Fibroblast of the aortic adventitia (primary cell): Measurements from ENCODE around the gene TNS3. TPM values are rescaled to one million over a fixed set of nuclear protein-coding genes. Genes with fewer than 3 reads are reported as not detected.

Experiments
- DNase-seq: peaks from one replicate; pipeline ENCODE4 v3.0.0-alpha.2; 2010; ENCODE audit warnings: low read depth
- H3K4me3 ChIP-seq: 2 replicates; pipeline ENCODE4 v1.5.1; 2011; ENCODE audit warnings: low read depth, mild to moderate bottlenecking, control low read depth, low read length, moderate library complexity
- total RNA-seq: library from RNA; depleted of rRNA; stranded (reverse); fragments of >200 nt; gene quantifications from 2 replicates; pipeline ENCODE4 v1.2.3, GENCODE V29; 2012; ENCODE audit warnings: low replicate concordance
- TF ChIP-seq, protein P1 (sequence below): IDR thresholded peaks from 2 replicates; pipeline ENCODE4 v1.5.1; 2011; ENCODE audit warnings: mild to moderate bottlenecking, low read length, control low read depth, inconsistent platforms; ENCODE audit not compliant: insufficient read depth

TNS3 gene
- total RNA-seq, 1 donor = 28.3 TPM

DNA sequence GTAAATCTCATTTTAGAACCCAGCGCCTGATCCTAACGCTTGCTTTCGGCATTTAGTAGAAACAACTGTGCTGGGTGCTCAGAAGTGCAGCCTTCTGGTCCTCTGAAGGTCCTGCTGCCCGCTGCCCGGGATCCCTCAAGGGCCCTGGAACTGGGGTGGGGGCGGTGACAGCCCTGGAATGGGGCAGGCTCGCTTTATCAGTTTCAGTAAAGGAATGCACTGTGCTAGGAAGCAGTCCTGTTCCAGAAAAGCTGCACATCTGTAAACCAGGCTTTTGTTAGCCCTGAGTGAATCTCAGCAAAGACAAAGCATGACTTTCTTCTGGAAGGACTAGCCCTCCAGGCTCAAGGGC lies 254.6 kb downstream of the TNS3 start:
- TF ChIP-seq, protein P1, sequence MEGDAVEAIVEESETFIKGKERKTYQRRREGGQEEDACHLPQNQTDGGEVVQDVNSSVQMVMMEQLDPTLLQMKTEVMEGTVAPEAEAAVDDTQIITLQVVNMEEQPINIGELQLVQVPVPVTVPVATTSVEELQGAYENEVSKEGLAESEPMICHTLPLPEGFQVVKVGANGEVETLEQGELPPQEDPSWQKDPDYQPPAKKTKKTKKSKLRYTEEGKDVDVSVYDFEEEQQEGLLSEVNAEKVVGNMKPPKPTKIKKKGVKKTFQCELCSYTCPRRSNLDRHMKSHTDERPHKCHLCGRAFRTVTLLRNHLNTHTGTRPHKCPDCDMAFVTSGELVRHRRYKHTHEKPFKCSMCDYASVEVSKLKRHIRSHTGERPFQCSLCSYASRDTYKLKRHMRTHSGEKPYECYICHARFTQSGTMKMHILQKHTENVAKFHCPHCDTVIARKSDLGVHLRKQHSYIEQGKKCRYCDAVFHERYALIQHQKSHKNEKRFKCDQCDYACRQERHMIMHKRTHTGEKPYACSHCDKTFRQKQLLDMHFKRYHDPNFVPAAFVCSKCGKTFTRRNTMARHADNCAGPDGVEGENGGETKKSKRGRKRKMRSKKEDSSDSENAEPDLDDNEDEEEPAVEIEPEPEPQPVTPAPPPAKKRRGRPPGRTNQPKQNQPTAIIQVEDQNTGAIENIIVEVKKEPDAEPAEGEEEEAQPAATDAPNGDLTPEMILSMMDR = no peak
- DNase-seq = peak; percentile 49
- H3K4me3 ChIP-seq = no peak overlapping the region

DNA sequence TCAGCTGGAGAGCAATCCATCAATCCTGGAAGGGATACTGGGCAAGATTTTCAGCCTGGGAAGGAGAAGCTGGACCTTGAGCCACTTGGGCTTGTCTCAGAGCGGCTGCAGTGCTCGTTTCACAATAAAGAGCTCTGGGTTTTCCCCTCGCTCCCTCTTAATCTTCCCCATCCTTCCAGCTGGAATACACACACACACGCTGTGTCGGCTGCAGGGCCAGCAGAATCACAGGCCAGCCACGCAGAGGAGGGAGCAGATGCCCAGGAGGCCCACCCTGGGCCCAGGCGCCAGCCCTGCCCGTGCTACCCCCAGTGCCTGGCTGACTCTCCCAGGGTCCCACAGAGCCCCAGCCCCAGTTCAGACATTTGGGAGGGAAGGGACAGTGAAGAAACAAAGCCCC lies 255.1 kb downstream of the TNS3 start:
- TF ChIP-seq, protein P1 = no peak
- H3K4me3 ChIP-seq = no peak overlapping the region
- DNase-seq = peak; percentile 87

DNA sequence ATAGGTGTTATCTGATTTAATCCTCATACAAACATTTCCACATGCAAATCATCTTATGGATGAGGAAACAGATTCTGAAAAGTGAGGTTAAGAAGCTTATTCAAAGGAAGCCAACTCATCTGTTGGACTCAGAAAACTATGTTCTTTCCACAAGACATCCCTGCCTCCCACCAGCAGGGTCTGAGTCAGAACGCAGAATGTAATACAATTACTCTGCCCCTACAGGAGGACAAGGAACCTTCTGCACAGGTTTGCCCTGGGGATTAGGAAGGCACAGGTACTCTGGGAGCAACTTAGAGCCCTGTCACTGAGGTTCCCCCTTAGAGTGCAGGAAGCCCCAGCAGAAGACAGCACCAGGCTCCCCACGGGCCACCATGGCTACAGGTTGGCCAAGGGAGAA lies 255.7 kb downstream of the TNS3 start:
- DNase-seq = peak; percentile 73
- TF ChIP-seq, protein P1 = peak; percentile 61
- H3K4me3 ChIP-seq = no peak overlapping the region

DNA sequence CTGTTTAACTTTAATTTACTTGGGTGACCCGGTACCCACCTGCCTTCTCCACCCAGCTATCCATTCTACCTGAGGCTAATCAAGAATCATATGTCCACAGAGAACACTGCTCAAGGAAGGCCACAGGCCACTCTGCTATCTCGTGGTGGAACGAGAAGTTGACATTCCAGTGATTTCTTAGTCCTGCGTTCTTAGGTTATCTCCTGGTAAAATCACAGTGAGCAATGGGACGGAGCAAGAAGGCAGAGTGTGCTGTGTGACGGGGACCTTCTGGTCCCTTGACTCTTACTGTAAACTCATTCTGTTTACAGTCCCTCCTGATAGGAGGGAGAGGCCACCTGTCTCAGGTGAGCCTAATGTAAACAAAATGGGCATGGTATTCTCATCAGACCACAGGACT lies 256.6 kb downstream of the TNS3 start:
- H3K4me3 ChIP-seq = no peak overlapping the region
- DNase-seq = no peak
- TF ChIP-seq, protein P1 = no peak

DNA sequence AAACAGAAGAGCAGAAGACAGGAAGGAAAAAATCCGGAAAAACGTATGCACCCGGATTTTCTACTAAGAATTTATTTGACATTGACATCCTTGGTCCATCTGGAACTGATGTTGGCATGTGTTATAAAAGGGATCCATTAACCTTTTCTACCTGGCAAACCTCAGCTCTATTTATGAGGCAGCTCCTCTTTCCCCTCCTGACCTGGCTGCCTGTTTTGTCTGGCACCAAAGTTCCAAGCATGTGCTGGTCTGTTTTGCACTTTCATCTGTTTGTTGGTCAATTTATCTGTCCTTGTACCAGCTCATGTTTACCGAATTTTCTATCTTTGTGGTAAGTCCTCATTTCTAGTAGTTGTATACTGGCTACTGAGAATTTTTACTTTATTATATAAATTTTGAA lies 258.0 kb downstream of the TNS3 start:
- TF ChIP-seq, protein P1 = no peak
- no peak for DNase-seq
- H3K4me3 ChIP-seq = no peak overlapping the region

DNA sequence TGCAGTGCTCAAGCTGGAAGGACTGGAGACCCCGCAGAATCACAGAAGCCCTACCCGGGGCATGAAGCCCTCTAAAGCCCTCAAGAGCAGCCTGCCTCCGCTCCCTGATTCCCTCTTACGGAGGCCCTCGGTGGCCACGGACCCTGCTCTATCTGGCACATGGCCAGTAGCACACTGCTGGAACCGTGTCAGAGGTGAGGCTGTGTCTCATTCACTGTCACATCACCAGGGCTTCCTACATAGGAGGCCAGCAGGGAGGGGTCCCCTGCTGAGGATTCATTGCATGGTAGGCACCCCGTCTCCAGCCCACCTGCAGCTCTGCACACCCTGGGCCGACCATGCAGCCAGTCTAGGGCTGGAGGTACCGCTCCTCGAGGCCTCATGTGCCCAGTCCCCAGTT lies 259.2 kb downstream of the TNS3 start:
- DNase-seq = no peak
- no peak overlapping the region for H3K4me3 ChIP-seq
- TF ChIP-seq, protein P1 = no peak

DNA sequence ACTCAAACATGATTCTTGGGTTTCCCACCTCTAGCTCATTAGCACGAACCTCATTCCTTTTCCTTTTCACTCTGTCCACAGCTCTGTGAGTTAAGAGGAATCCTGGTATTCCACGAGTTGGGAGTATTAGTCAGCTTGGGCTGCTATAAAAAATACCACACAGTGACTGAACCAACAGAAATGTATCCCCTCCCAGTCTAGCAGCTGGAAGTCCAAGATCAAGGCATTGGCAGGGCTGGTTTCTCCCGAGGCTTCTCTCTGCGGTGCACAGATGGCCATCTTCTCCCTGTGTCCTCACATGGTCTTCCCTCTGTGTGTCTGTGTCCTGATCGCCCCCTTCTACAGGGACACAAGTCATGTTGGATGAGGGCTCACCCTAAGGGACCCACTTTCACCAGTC lies 261.6 kb downstream of the TNS3 start:
- no peak overlapping the region for H3K4me3 ChIP-seq
- TF ChIP-seq, protein P1 = no peak
- DNase-seq = no peak
